A549 treated with DMSO at 1 μM for 4 hours (cell line): Measurements from ENCODE around the gene SLC47A2. TPM values are rescaled to one million over a fixed set of nuclear protein-coding genes. Genes with fewer than 3 reads are reported as not detected.

ENCODE experiments used
- total RNA-seq: library from RNA; stranded (reverse); fragments of 200-300 nt; extraction: Qiagen RNA extraction; gene quantifications from 5 replicates; pipeline ENCODE4 v1.2.3, GENCODE V29; 2022; ENCODE audit warnings: low read depth

The SLC47A2 gene, protein sequence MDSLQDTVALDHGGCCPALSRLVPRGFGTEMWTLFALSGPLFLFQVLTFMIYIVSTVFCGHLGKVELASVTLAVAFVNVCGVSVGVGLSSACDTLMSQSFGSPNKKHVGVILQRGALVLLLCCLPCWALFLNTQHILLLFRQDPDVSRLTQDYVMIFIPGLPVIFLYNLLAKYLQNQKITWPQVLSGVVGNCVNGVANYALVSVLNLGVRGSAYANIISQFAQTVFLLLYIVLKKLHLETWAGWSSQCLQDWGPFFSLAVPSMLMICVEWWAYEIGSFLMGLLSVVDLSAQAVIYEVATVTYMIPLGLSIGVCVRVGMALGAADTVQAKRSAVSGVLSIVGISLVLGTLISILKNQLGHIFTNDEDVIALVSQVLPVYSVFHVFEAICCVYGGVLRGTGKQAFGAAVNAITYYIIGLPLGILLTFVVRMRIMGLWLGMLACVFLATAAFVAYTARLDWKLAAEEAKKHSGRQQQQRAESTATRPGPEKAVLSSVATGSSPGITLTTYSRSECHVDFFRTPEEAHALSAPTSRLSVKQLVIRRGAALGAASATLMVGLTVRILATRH
- total RNA-seq, result 0.06 to 0.15 TPM (median 0.10 TPM) in 4 of 5 replicates, not detected in the other

DNA sequence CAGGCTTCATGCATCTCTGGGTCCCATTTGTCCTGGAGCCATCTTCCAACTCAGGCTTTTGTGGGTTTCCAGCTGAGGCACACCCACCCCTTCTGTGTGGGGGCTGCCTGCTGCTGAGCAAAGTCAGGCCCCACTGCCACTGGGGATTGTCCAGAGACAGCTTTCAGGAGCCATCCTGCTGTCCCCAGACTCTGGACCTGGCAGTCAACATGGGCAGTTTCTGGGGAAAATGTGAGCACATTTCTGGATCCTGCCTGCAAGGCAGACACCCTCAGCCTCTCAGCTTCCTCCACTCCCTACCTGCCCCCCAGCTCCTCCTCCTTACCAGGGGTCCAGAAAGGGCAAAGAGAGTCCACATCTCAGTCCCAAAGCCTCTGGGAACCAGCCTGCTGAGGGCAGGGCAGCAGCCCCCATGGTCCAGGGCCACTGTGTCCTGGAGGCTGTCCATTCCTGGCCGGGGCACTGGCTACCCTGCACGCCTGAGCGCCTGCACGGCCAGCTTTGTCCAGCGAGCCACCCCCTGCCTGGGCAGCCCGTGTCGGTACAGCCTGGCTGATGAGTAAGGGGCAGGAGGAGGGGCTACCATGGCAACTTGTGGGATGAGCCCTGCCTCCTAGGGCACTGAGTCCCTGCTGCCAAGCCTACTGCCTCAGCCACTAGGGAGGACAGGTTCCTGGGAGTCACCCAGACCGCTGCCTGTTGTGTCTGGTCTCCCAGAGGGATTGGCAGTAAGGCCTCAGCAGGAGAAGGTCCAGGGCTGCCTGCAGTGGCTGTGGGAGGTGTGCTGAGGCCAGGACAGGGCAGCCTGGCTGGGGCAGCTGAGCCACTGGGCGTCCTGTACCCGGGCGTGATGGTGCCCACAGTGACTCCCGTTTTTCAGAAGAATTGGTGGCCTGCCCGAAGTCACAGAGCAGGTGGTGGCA lies at the start of gene SLC47A2:
Gene SLC47A2, minus strand, starts transcription at position 477 of the 923 bp plus-strand sequence. Its CDS starts 29 bp downstream, at position 448.

DNA sequence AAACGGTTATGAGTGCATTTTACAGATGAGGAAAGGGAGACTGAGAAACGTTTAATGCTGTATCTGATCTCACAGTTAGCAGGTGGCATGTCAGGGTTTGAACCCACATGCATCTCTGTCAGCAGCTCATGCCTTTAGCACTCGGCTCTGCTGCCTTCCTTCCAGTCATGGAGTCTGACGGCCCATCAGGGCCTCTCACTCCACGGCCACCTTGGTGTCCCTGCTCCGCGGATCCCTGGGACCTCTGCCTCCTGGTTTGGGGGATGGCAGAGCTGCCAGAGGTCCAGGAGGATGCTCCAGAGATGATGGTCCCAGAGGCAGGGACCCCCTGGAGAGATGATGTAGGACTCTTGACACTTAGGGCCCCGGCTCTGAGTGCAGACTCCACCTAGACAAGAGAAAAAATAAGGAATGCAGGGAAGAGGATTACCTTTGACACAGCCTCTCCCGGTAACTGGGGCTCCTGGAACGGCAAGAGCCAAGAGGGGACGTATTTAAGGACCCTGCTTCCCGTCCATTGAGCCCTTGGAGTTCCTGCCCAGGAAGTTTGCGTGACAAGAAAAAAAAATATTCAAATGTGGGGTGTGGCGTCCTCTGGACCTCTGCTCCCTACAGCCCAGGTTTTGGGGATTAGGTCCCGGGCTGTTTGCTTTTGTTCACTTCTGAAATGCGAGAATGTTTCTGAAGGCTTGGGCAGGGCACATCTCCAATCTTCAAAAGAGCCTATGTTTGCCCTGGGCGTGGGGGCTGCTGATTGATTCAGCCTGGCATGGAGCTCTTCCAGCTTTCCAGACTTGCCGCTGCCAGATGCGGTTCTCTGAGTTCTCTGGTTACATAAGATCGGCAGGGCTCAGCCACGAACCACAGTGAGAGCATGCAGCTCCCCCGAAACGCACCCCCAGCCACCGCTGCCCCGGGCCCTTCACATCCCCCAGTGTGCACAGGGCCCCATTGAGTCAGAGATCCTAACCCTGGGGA lies 31.7 kb upstream of the SLC47A2 start, which contains the start of gene ALDH3A1:
Gene ALDH3A1, minus strand, starts transcription at position 470 of the 978 bp plus-strand sequence. CDS start 3,169 bp downstream, outside the sequence.

DNA sequence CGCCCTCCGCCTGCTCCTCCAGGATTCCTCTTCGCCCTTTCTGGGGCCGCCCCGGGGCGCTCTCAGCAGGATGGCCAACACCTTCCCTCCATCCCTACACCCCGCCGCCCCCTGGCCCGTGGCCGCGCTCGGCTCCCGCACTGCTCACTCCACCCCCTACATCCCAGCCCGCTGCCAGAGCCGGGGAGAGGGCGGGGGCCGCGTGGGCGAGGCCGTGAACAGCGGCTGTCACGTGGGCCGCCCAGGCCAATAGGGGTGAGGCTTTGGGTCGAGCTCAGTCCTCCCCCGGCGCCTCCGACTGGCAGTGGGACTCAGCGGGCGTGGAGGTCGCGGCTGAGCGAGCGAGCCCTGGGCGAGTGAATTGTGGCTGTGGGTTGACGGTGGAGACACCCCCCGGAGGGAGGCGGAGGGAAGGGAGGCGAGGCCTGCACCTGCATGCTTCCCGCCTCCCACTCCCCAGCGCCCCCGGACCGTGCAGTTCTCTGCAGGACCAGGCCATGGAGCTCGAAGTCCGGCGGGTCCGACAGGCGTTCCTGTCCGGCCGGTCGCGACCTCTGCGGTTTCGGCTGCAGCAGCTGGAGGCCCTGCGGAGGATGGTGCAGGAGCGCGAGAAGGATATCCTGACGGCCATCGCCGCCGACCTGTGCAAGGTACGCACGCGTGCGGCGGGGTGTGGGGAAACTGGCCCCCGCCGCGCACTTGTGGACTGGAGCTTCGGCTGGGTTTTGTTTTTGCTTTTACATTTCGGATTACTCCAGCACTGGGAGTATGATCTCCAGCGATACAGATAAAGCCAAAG lies 67.7 kb downstream of the SLC47A2 start, which contains the start of gene ALDH3A2:
Gene ALDH3A2, plus strand, starts transcription at position 277 of the 799 bp plus-strand sequence. Its CDS starts 221 bp downstream, at position 498.

Other genes starting within 250 kb of the SLC47A2 start
- 21.7 to 27.1 TPM (median 26.0 TPM) in 5 replicates for gene SLC47A1, start 182.7 kb downstream of the SLC47A2 start, total RNA-seq
- 148 to 189 TPM (median 178 TPM) in 5 replicates for gene ALDH3A2, start 67.8 kb downstream of the SLC47A2 start, total RNA-seq
- gene ALDH3A1, start 31.7 kb upstream of the SLC47A2 start, total RNA-seq, result 726 to 1,151 TPM (median 866 TPM) in 5 replicates
- gene ULK2, start 151.4 kb upstream of the SLC47A2 start, total RNA-seq, result 10.1 to 15.8 TPM (median 15.3 TPM) in 5 replicates